Right lobe of liver (tissue), 6 donors: ENCODE measurements around the gene ZFPM1. TPM values are rescaled to one million over a fixed set of nuclear protein-coding genes. Genes with fewer than 3 reads are reported as not detected.

Experiments used
- ATAC-seq, 4 donors: fragments of 200-7000 bp; cut with Tn5 transposase; one replicate each; pipeline ENCODE4 v1.9.1; 2020; ENCODE audit warnings: mild to moderate bottlenecking in 4 of 4, moderate library complexity in 4 of 4
- DNase-seq, 3 donors: peaks; one replicate each; pipeline ENCODE4 v3.0.0-alpha.2; 2020
- H3K27ac ChIP-seq, 3 donors: fragments of 200-600 bp; one replicate each; pipeline ENCODE4 v1.8.0; 2022
- H3K27me3 ChIP-seq, 2 donors: fragments of 200-600 bp; one replicate each; pipeline ENCODE4 v1.8.0; 2022
- H3K36me3 ChIP-seq, 4 donors: fragments of 200-600 bp; sonication (generic) in 1 of 4; one replicate each; pipeline versions ENCODE4 v1.5.1 to v1.8.0; 2017 to 2022; ENCODE audit warnings: control low read depth in 1 of 4
- H3K4me1 ChIP-seq, 4 donors: fragments of 200-600 bp; sonication (generic) in 1 of 4; one replicate each; pipeline versions ENCODE4 v1.5.1 to v1.8.0; 2017 to 2022; ENCODE audit warnings: control low read depth in 1 of 4
- H3K4me3 ChIP-seq, 3 donors: fragments of 200-600 bp; one replicate each; pipeline ENCODE4 v1.8.0; 2022
- H3K9me3 ChIP-seq, 4 donors: fragments of 200-600 bp; sonication (generic) in 1 of 4; one replicate each; pipeline versions ENCODE4 v1.5.1 to v1.8.0; 2017 to 2022; ENCODE audit warnings: control low read depth in 1 of 4
- CTCF ChIP-seq, 4 donors: fragments of 200-600 bp in 3 of 4; fragments of 450-650 bp in 1 of 4; IDR thresholded peaks; one replicate each; pipeline versions ENCODE4 v1.5.1 to v1.8.0; 2016 to 2022; ENCODE audit warnings: antibody characterized with exemption in 4 of 4, mild to moderate bottlenecking in 2 of 4
- POLR2A ChIP-seq: fragments of 450-650 bp; IDR thresholded peaks from one replicate; pipeline ENCODE4 v1.6.1; 2017; ENCODE audit warnings: antibody characterized with exemption, mild to moderate bottlenecking
- WGBS: methylation state at CpG from one replicate; pipeline ENCODE4 v1.1.6; 2018; ENCODE audit warnings: low coverage, low lambda C conversion rate; ENCODE audit not compliant: insufficient coverage; ENCODE audit errors: missing lambda C conversion rate; 5-methylcytosine and 5-hydroxymethylcytosine counted together
- intact Hi-C, 2 donors: fragments of 100-400 bp; cut with DNase I; formaldehyde crosslinking; loops; one replicate each; pipeline versions ENCODE4 v1.11.2 to v1.14.1; 2022
- total RNA-seq, 6 experiments: library from RNA; depleted of rRNA in 2 of 6; stranded (reverse); fragments of >200 nt in 2 of 6; fragmentation: NEBNext Ultra II Directional in 3 of 6; extraction: Animal tissue kit (Norgen Biotek cat#: 25700) in 3 of 6; gene quantifications; one replicate each; pipeline versions ENCODE4 v1.1.0 to v1.2.4, GENCODE V29; 2016 to 2023
- donor health status: DM: no; HTN: yes; CAD: no.
- donor health status: DM: no; HTN: no; CAD: no.
- donor health status: DM: no; HTN: no; CAD: no.
- donor health status: DM: no; HTN: yes; CAD: no.
- donor health status: DM: no; HTN: yes; CAD: no.

Gene ZFPM1
- total RNA-seq, 6 experiments from 2014 or later = 3.8 to 15.5 (median 8.3) TPM

- TF ChIP-seq POLR2A (no peak), CTCF (IDR thresholded peaks at IDR 0.05) (no peak)
- DNase-seq (no peak), ATAC-seq (peak in 2 of 4 donors; percentile 5 to 14)
- Histone ChIP-seq H3K27ac (no peak overlapping the region), H3K9me3 (no peaks in the 10 kb centered on the region), H3K36me3 (no peaks in the 10 kb centered on the region), H3K4me3 (no peak overlapping the region), H3K4me1 (peaks cover 0 to 64% (median 15%) of the 10 kb centered on the region in 4 donors), H3K27me3 (no peaks in the 10 kb centered on the region)
- 27% methylated on average over 22 of the region's 28 CpGs for WGBS
- intact Hi-C loops = no loop called here
These were observed 27.0 kb downstream of the ZFPM1 start for GRCh38 chr16:88479793-88480760.

DNA sequence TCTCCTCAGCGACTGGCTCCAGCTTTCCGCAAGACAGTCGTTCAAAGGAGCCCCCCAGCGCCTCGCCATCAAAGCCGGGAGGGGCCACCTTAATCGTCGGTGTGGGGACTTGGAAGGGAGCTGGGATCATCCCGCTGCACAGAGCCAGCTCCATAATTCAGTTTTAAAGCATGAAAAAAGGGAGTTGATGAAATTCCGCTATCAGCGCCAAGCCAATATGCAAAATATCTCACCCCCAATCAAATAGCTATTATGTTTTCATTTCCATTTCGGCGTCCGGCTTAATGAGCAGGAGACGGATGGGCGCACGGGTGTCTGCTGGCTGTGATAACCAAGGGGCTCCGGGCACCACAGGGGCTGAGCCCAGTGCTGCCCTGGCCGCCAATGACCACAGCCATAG, 27.7 kb downstream of the ZFPM1 start:
- 84% methylated on average over 14 of the region's 19 CpGs for WGBS
- Histone ChIP-seq H3K4me3 (no peak overlapping the region), H3K4me1 (peaks cover 0 to 57% (median 15%) of the 10 kb centered on the region in 4 donors), H3K36me3 (no peaks in the 10 kb centered on the region), H3K27ac (no peak overlapping the region), H3K9me3 (no peaks in the 10 kb centered on the region), H3K27me3 (no peaks in the 10 kb centered on the region)
- DNase-seq (no peak), ATAC-seq (no peak)
- no peak for TF ChIP-seq POLR2A
- no peak for TF ChIP-seq CTCF (IDR thresholded peaks at IDR 0.05)
- intact Hi-C loops = no loop called here

DNA sequence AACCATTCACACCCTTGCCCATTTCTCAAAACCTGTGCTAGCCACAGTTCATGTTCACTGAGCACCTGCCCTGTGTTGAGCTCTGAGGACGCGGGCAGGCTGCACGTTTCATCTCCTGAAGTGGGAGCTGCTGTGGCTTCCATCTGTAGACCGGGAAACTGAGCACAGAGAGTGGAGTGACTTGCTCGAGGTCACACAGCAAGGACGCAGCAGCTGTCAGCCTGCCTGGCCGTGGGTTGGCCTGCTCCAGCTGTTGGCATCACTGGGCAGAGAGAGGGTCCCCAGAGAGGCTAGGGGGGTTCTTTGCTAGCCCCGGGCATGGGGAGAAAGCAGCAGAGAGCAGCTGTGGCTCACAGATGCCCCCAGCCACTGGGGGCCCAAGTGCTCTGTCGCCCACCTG, 28.8 kb downstream of the ZFPM1 start:
- Histone ChIP-seq H3K27me3 (no peaks in the 10 kb centered on the region), H3K4me1 (peaks cover 0 to 49% (median 13%) of the 10 kb centered on the region in 4 donors), H3K9me3 (no peaks in the 10 kb centered on the region), H3K36me3 (no peaks in the 10 kb centered on the region), H3K27ac (no peak overlapping the region), H3K4me3 (no peak overlapping the region)
- TF ChIP-seq POLR2A (no peak), CTCF (IDR thresholded peaks at IDR 0.05) (no peak)
- intact Hi-C loops = no loop called here
- DNase-seq (no peak), ATAC-seq (no peak)
- 33% methylated on average over 1 of the region's 9 CpGs for WGBS

- no peaks in the 10 kb centered on the region for H3K27me3 ChIP-seq
- TF ChIP-seq CTCF (IDR thresholded peaks at IDR 0.05) (no peak), POLR2A (no peak)
- H3K36me3 ChIP-seq = no peaks in the 10 kb centered on the region
- WGBS = no CpG with 5 or more reads among the region's 22 CpGs
- no peaks in the 10 kb centered on the region for H3K9me3 ChIP-seq
- intact Hi-C loops = no loop called here
- H3K27ac ChIP-seq = no peak overlapping the region
- H3K4me3 ChIP-seq = no peak overlapping the region
- DNase-seq = no peak
- peak; percentile 63 to 70 (median 67) for ATAC-seq
- H3K4me1 ChIP-seq = peaks cover 0 to 50% (median 12%) of the 10 kb centered on the region in 4 donors
These were observed 29.7 kb downstream of the ZFPM1 start for GRCh38 chr16:88482630-88483391.
